ENCODE results near the gene NRG3. TPM values are rescaled to one million over a fixed set of nuclear protein-coding genes. Genes with fewer than 3 reads are reported as not detected.

The NRG3 gene
- total and polyA plus RNA-seq, 7 donors = 0.03 to 0.10 TPM; not detected in 5

DNA sequence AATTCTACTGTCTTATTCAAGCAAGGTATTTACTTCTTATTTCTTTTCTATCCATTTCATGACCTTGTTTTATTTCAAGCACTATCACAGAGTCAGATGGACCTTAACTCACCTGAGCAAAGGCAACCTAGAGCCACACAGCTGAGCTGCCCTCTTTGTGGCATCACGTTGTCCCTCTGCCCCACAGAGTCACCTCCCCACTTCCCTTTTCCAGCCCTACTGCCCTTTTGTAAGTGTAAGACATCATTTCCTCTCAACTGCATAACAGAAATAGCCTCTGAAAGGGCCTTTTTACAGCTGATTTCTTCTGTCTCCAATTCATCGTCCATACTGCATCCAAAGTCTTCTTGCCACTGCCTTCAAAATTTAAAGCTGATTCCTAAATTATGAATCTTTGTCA, 946.0 kb downstream of the NRG3 start:
- ATAC-seq (no peak), DNase-seq (no peak)
- Histone ChIP-seq H3K36me3 (ENCODE audit: insufficient read depth in 1 of 2, low read depth in 1 of 2) (no peaks in the 10 kb centered on the region), H3K4me1 (no peaks in the 10 kb centered on the region), H3K4me3 (no peak overlapping the region), H3K27ac (no peak overlapping the region), H3K27me3 (ENCODE audit: insufficient read depth in 3 of 3, low read length in 2 of 3) (no peaks in the 10 kb centered on the region), H3K9me3 (no peaks in the 10 kb centered on the region)
- intact Hi-C loops (cut with DNase I) = no loop called here
- WGBS, 3 donors = 59 to 69% (median 67%) methylated on average over 2 of the region's 2 CpGs
- TF ChIP-seq, protein P1, sequence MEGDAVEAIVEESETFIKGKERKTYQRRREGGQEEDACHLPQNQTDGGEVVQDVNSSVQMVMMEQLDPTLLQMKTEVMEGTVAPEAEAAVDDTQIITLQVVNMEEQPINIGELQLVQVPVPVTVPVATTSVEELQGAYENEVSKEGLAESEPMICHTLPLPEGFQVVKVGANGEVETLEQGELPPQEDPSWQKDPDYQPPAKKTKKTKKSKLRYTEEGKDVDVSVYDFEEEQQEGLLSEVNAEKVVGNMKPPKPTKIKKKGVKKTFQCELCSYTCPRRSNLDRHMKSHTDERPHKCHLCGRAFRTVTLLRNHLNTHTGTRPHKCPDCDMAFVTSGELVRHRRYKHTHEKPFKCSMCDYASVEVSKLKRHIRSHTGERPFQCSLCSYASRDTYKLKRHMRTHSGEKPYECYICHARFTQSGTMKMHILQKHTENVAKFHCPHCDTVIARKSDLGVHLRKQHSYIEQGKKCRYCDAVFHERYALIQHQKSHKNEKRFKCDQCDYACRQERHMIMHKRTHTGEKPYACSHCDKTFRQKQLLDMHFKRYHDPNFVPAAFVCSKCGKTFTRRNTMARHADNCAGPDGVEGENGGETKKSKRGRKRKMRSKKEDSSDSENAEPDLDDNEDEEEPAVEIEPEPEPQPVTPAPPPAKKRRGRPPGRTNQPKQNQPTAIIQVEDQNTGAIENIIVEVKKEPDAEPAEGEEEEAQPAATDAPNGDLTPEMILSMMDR (IDR thresholded peaks at IDR 0.05) = no peak

- DNase-seq (no peak), ATAC-seq (no peak)
- Histone ChIP-seq H3K27me3 (ENCODE audit: insufficient read depth in 3 of 3, low read length in 2 of 3) (no peaks in the 10 kb centered on the region), H3K9me3 (no peaks in the 10 kb centered on the region), H3K4me1 (no peaks in the 10 kb centered on the region), H3K27ac (no peak overlapping the region), H3K4me3 (no peak overlapping the region), H3K36me3 (ENCODE audit: insufficient read depth in 1 of 2, low read depth in 1 of 2) (no peaks in the 10 kb centered on the region)
- TF ChIP-seq, protein P1 (IDR thresholded peaks at IDR 0.05) = no peak
- WGBS, 3 donors = 87 to 96% (median 89%) methylated on average over 1 of the region's 1 CpG
- intact Hi-C loops (cut with DNase I) = no loop called here
These were observed 951.1 kb downstream of the NRG3 start for GRCh38 chr10:82826132-82826531.

- DNase-seq (no peak), ATAC-seq (no peak)
- 63 to 72% (median 64%) methylated on average over 4 of the region's 4 CpGs for WGBS, 3 donors
- intact Hi-C loops (cut with DNase I) = no loop called here
- no peaks in the 10 kb centered on the region for H3K27me3 ChIP-seq (ENCODE audit: insufficient read depth in 3 of 3, low read length in 2 of 3)
- no peak overlapping the region for H3K4me3 ChIP-seq
- H3K4me1 ChIP-seq = no peaks in the 10 kb centered on the region
- no peaks in the 10 kb centered on the region for H3K9me3 ChIP-seq
- TF ChIP-seq, protein P1 (IDR thresholded peaks at IDR 0.05) = no peak
- no peak overlapping the region for H3K27ac ChIP-seq
- no peaks in the 10 kb centered on the region for H3K36me3 ChIP-seq (ENCODE audit: insufficient read depth in 1 of 2, low read depth in 1 of 2)
These were observed 952.9 kb downstream of the NRG3 start for GRCh38 chr10:82827901-82828300.

- H3K36me3 ChIP-seq (ENCODE audit: insufficient read depth in 1 of 2, low read depth in 1 of 2) = no peaks in the 10 kb centered on the region
- WGBS, 3 donors = 84 to 89% (median 86%) methylated on average over 3 of the region's 3 CpGs
- H3K27ac ChIP-seq = no peak overlapping the region
- H3K4me3 ChIP-seq = no peak overlapping the region
- DNase-seq (no peak), ATAC-seq (no peak)
- intact Hi-C loops (cut with DNase I) = no loop called here
- H3K4me1 ChIP-seq = no peaks in the 10 kb centered on the region
- TF ChIP-seq, protein P1 (IDR thresholded peaks at IDR 0.05) = no peak
- no peaks in the 10 kb centered on the region for H3K27me3 ChIP-seq (ENCODE audit: insufficient read depth in 3 of 3, low read length in 2 of 3)
- no peaks in the 10 kb centered on the region for H3K9me3 ChIP-seq
These were observed 972.2 kb downstream of the NRG3 start for GRCh38 chr10:82847242-82847641.

GRCh38 chr10:82850191-82850590, 975.2 kb downstream of the NRG3 start:
- no peaks in the 10 kb centered on the region for H3K27me3 ChIP-seq (ENCODE audit: insufficient read depth in 3 of 3, low read length in 2 of 3)
- H3K9me3 ChIP-seq = no peaks in the 10 kb centered on the region
- no peak overlapping the region for H3K4me3 ChIP-seq
- no peaks in the 10 kb centered on the region for H3K4me1 ChIP-seq
- no peak for DNase-seq
- TF ChIP-seq, protein P1 (IDR thresholded peaks at IDR 0.05) = no peak
- ATAC-seq = no peak
- no peaks in the 10 kb centered on the region for H3K36me3 ChIP-seq (ENCODE audit: insufficient read depth in 1 of 2, low read depth in 1 of 2)
- intact Hi-C loops (cut with DNase I) = no loop called here
- 69 to 77% (median 76%) methylated on average over 4 of the region's 4 CpGs for WGBS, 3 donors
- no peak overlapping the region for H3K27ac ChIP-seq
